ENCODE data around the gene MISP.
A peak's percentile ranks its signal among the peaks of the same experiment; 100 is the strongest.

Gene MISP

DNA sequence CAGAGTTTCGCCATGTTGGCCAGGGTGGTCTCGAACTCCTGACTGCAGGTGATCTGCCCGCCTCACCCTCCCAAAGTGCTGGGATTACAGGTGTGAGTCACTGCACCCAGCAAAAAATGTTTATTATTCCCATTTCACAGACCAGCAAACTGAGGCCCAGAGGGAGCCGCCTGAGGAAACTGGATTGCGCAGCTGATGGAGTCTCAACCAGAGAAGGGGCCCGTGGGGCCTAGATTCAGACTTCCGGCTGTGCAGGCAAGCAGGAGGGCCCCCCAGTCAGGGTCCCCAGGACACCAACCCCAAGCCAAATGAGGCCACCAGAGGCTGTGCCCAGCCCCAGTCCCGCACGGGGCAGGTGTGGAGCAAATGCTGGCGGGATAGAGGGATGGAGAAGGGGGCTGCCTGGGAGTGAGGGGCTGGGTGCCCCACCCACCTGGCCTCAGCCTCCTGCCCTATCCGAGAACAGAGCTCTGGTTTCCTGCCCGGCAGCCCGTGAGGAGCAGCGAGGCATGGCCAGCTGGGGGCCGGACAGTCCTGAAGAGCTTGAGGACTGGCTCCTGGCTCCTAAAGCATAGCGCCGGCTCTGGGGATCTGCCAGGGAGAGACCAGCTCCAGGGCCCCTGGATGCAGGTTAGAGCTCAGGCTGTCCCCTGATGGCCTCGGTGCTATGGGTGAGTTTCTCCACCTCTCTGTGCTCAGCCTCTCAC lies 22.0 kb downstream of the MISP start:
- Histone ChIP-seq H3K27ac (ENCODE audit: insufficient read depth, low read depth, low read length, poor library complexity, severe bottlenecking) (no peak overlapping the region), H3K4me1 (ENCODE audit: control insufficient read depth, insufficient read depth, low read length) (no peaks in the 10 kb centered on the region), H3K27me3 (ENCODE audit: control insufficient read depth, insufficient read depth, low read length, poor library complexity, severe bottlenecking) (no peaks in the 10 kb centered on the region), H3K36me3 (ENCODE audit: control insufficient read depth, insufficient read depth, low read length) (no peaks in the 10 kb centered on the region), H3K4me3 (ENCODE audit: insufficient read depth, low read depth, low read length) (no peak overlapping the region), H3K9me3 (ENCODE audit: control insufficient read depth, low read length) (no peaks in the 10 kb centered on the region)
- WGBS, 2 experiments = 65 to 69% methylated on average over 18 of the region's 18 CpGs

GRCh38 chr19:776549-776948 lies 25.6 kb downstream of the MISP start:
- H3K27ac ChIP-seq (ENCODE audit: insufficient read depth, low read depth, low read length, poor library complexity, severe bottlenecking) = no peak overlapping the region
- 89 to 91% methylated on average over 18 of the region's 18 CpGs for WGBS, 2 experiments
- no peaks in the 10 kb centered on the region for H3K9me3 ChIP-seq (ENCODE audit: control insufficient read depth, low read length)
- H3K4me3 ChIP-seq (ENCODE audit: insufficient read depth, low read depth, low read length) = no peak overlapping the region
- no peaks in the 10 kb centered on the region for H3K36me3 ChIP-seq (ENCODE audit: control insufficient read depth, insufficient read depth, low read length)
- no peaks in the 10 kb centered on the region for H3K27me3 ChIP-seq (ENCODE audit: control insufficient read depth, insufficient read depth, low read length, poor library complexity, severe bottlenecking)
- H3K4me1 ChIP-seq (ENCODE audit: control insufficient read depth, insufficient read depth, low read length) = no peaks in the 10 kb centered on the region

DNA sequence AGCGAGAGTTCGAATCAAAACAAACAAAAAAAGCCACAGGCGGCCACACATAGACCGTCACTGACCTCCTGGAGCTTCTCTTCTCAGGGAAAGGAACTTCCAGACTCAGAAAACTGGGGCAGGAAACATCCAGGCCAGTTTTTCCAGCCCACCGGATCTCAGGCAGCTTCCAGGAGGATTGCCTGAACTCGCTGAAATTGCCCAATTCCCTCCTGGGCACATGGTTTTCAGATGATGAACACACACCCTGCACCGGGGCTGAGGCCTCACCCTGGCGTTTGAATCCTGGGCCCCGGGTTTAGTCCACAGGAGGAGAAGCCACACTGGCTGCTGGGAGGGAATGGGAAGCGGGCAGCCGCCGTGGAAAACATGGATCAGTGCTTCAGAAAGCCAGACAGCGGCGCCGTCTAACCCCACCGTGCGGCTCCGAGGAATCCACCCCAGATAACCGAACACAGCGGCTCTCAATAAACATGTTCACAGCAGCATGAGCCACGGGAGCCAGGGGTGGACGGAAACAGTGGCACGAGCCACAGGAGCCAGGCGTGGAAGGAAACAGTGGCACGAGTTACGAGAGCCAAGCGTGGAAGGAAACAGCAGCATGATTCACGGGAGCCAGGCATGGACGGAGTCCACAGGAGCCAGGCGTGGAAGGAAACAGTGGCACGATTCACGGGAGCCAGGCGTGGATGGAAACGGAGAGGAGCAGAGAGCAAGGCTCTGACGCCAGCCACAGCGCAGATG lies 28.2 kb downstream of the MISP start:
- 86 to 87% methylated on average over 36 of the region's 36 CpGs for WGBS, 2 experiments
- Histone ChIP-seq H3K9me3 (ENCODE audit: control insufficient read depth, low read length) (no peaks in the 10 kb centered on the region), H3K4me3 (ENCODE audit: insufficient read depth, low read depth, low read length) (no peak overlapping the region), H3K27ac (ENCODE audit: insufficient read depth, low read depth, low read length, poor library complexity, severe bottlenecking) (no peak overlapping the region), H3K36me3 (ENCODE audit: control insufficient read depth, insufficient read depth, low read length) (no peaks in the 10 kb centered on the region), H3K4me1 (ENCODE audit: control insufficient read depth, insufficient read depth, low read length) (peaks cover 17% of the 10 kb centered on the region), H3K27me3 (ENCODE audit: control insufficient read depth, insufficient read depth, low read length, poor library complexity, severe bottlenecking) (no peaks in the 10 kb centered on the region)

DNA sequence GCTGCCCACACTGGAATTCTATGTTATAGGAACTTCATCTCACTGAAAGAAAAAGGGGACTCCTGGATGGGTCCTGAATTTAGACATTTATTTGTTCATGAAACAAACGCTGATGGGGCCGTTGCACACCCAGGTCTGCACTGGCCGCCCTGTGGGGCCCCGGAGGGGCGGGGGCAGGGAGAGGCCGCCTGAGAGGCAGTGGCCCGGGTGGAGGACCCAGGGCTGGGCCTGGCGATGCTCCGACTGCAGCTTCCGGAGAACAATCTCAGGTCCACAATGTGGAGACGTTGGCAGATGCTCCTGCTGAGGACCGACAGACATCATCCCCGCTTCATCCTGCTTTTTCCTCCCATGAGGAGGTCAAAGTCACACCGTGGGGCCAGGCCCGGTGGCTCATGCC lies 30.0 kb downstream of the MISP start:
- WGBS, 2 experiments = 91 to 93% methylated on average over 15 of the region's 15 CpGs
- H3K4me1 ChIP-seq (ENCODE audit: control insufficient read depth, insufficient read depth, low read length) = peaks cover 17% of the 10 kb centered on the region
- no peak overlapping the region for H3K27ac ChIP-seq (ENCODE audit: insufficient read depth, low read depth, low read length, poor library complexity, severe bottlenecking)
- H3K36me3 ChIP-seq (ENCODE audit: control insufficient read depth, insufficient read depth, low read length) = no peaks in the 10 kb centered on the region
- no peak overlapping the region for H3K4me3 ChIP-seq (ENCODE audit: insufficient read depth, low read depth, low read length)
- H3K27me3 ChIP-seq (ENCODE audit: control insufficient read depth, insufficient read depth, low read length, poor library complexity, severe bottlenecking) = no peaks in the 10 kb centered on the region
- H3K9me3 ChIP-seq (ENCODE audit: control insufficient read depth, low read length) = no peaks in the 10 kb centered on the region

- Histone ChIP-seq H3K27me3 (ENCODE audit: control insufficient read depth, insufficient read depth, low read length, poor library complexity, severe bottlenecking) (no peaks in the 10 kb centered on the region), H3K27ac (ENCODE audit: insufficient read depth, low read depth, low read length, poor library complexity, severe bottlenecking) (no peak overlapping the region), H3K4me1 (ENCODE audit: control insufficient read depth, insufficient read depth, low read length) (peaks cover 17% of the 10 kb centered on the region), H3K36me3 (ENCODE audit: control insufficient read depth, insufficient read depth, low read length) (no peaks in the 10 kb centered on the region), H3K4me3 (ENCODE audit: insufficient read depth, low read depth, low read length) (peak overlapping the region; percentile 10), H3K9me3 (ENCODE audit: control insufficient read depth, low read length) (no peaks in the 10 kb centered on the region)
- WGBS, 2 experiments = 70% methylated on average over 19 of the region's 19 CpGs
Measured at GRCh38 chr19:781800-782184, 30.9 kb downstream of the MISP start.

GRCh38 chr19:782185-782877 lies 31.4 kb downstream of the MISP start:
- Histone ChIP-seq H3K4me1 (ENCODE audit: control insufficient read depth, insufficient read depth, low read length) (peaks cover 17% of the 10 kb centered on the region), H3K4me3 (ENCODE audit: insufficient read depth, low read depth, low read length) (peak overlapping the region; percentile 11), H3K27ac (ENCODE audit: insufficient read depth, low read depth, low read length, poor library complexity, severe bottlenecking) (peak overlapping the region; percentile 82), H3K9me3 (ENCODE audit: control insufficient read depth, low read length) (no peaks in the 10 kb centered on the region), H3K27me3 (ENCODE audit: control insufficient read depth, insufficient read depth, low read length, poor library complexity, severe bottlenecking) (no peaks in the 10 kb centered on the region), H3K36me3 (ENCODE audit: control insufficient read depth, insufficient read depth, low read length) (no peaks in the 10 kb centered on the region)
- WGBS, 2 experiments = 9 to 10% methylated on average over 29 of the region's 29 CpGs

DNA sequence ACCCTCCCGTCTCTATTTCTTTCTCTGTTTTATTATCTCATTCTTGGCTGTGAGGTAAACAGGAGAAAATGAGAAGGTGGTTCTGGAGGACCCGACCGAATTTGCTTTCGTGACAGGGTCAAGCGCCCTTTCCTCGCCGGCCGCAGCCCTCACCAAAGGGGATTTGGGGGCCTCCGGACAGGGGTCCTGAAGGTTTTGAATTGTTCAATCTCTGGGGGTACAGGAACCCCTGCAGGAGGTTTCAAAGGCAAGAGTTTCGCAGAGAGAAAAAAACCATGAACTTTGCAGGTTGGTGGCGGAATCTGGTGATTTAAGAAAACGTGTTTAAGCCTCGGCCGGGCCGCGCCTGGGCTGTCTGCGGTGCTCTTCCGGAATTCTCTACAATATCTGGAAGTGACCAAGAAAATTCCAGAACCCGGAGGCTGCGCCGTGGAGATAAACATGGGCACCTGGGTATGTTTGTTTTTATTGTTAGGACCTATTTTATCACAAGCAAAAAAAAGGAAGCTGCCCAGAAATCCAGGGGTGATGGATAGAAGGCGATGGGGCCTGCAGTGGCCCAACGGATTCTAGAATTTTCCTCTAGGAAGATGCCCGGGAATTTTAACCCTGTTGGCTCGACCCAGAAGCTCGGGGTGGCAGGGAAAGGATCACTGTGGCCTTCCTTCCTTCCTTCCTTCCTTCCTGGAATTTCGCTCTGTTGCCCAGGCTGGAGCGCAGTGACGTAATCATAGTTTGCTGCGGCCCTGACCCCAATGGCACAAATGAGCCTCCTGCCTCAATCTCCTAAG lies 32.2 kb downstream of the MISP start:
- H3K36me3 ChIP-seq (ENCODE audit: control insufficient read depth, insufficient read depth, low read length) = no peaks in the 10 kb centered on the region
- 70% methylated on average over 30 of the region's 30 CpGs for WGBS, 2 experiments
- peak overlapping the region; percentile 31 for H3K27ac ChIP-seq (ENCODE audit: insufficient read depth, low read depth, low read length, poor library complexity, severe bottlenecking)
- H3K27me3 ChIP-seq (ENCODE audit: control insufficient read depth, insufficient read depth, low read length, poor library complexity, severe bottlenecking) = no peaks in the 10 kb centered on the region
- H3K9me3 ChIP-seq (ENCODE audit: control insufficient read depth, low read length) = no peaks in the 10 kb centered on the region
- H3K4me1 ChIP-seq (ENCODE audit: control insufficient read depth, insufficient read depth, low read length) = peaks cover 17% of the 10 kb centered on the region
- H3K4me3 ChIP-seq (ENCODE audit: insufficient read depth, low read depth, low read length) = peak overlapping the region; percentile 11

GRCh38 chr19:784541-784940 lies 33.6 kb downstream of the MISP start:
- Histone ChIP-seq H3K36me3 (ENCODE audit: control insufficient read depth, insufficient read depth, low read length) (no peaks in the 10 kb centered on the region), H3K4me1 (ENCODE audit: control insufficient read depth, insufficient read depth, low read length) (peaks cover 28% of the 10 kb centered on the region), H3K4me3 (ENCODE audit: insufficient read depth, low read depth, low read length) (no peak overlapping the region), H3K9me3 (ENCODE audit: control insufficient read depth, low read length) (no peaks in the 10 kb centered on the region), H3K27ac (ENCODE audit: insufficient read depth, low read depth, low read length, poor library complexity, severe bottlenecking) (no peak overlapping the region), H3K27me3 (ENCODE audit: control insufficient read depth, insufficient read depth, low read length, poor library complexity, severe bottlenecking) (no peaks in the 10 kb centered on the region)
- WGBS, 2 experiments = 95 to 96% methylated on average over 13 of the region's 13 CpGs

- no peaks in the 10 kb centered on the region for H3K36me3 ChIP-seq (ENCODE audit: control insufficient read depth, insufficient read depth, low read length)
- no peak overlapping the region for H3K27ac ChIP-seq (ENCODE audit: insufficient read depth, low read depth, low read length, poor library complexity, severe bottlenecking)
- WGBS, 2 experiments = 89% methylated on average over 16 of the region's 16 CpGs
- peaks cover 22% of the 10 kb centered on the region for H3K4me1 ChIP-seq (ENCODE audit: control insufficient read depth, insufficient read depth, low read length)
- H3K9me3 ChIP-seq (ENCODE audit: control insufficient read depth, low read length) = no peaks in the 10 kb centered on the region
- H3K27me3 ChIP-seq (ENCODE audit: control insufficient read depth, insufficient read depth, low read length, poor library complexity, severe bottlenecking) = no peaks in the 10 kb centered on the region
- H3K4me3 ChIP-seq (ENCODE audit: insufficient read depth, low read depth, low read length) = no peak overlapping the region
Measured at GRCh38 chr19:787536-787935, 36.6 kb downstream of the MISP start.

DNA sequence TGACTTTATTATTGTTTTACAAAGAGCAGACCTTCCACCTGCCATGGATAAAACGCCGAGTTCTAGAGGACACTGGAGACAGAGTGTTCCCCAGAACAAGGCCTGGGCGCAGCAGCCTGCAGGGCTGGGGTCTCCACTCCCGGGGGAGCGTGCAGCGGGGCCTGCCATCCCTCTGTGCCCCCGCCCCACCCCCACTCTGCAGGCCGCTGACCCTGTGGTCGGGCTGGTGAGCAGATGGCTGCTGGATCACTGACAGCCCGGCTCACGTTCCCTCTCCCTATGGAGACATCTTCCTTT lies 37.7 kb downstream of the MISP start:
- Histone ChIP-seq H3K9me3 (ENCODE audit: control insufficient read depth, low read length) (no peaks in the 10 kb centered on the region), H3K36me3 (ENCODE audit: control insufficient read depth, insufficient read depth, low read length) (no peaks in the 10 kb centered on the region), H3K4me1 (ENCODE audit: control insufficient read depth, insufficient read depth, low read length) (peaks cover 13% of the 10 kb centered on the region), H3K4me3 (ENCODE audit: insufficient read depth, low read depth, low read length) (no peak overlapping the region), H3K27ac (ENCODE audit: insufficient read depth, low read depth, low read length, poor library complexity, severe bottlenecking) (no peak overlapping the region), H3K27me3 (ENCODE audit: control insufficient read depth, insufficient read depth, low read length, poor library complexity, severe bottlenecking) (no peaks in the 10 kb centered on the region)
- 68 to 75% methylated on average over 11 of the region's 11 CpGs for WGBS, 2 experiments

Data from ectodermal cell (in vitro differentiated cells).